ENCODE measurements around the gene LRRC8E.
"Not testable (repeated sequence)": the region's sequence is repeated elsewhere in the genome, so short reads cannot be mapped to it uniquely, and the experiment has no call there.

The LRRC8E gene

DNA sequence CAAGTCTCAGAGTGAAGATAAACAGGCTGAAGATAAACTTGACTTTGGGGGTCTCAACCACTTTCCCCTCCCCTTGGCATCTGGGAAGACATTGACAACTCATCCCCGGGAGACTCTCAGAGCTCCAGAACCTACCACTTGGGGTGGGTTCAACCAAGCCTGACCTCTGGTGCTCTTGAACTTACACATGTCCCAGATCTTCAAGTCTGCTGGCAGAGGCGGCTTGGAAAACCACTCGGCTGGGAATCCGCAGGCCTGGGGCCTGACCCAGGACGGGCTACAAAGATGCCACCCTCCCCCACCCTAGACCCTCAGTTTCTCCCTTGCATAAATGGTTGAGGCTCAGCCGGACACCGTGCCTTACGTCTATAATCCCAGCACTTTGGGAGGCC, 512 bp downstream of the LRRC8E start:
- DNase-seq = no peak

DNA sequence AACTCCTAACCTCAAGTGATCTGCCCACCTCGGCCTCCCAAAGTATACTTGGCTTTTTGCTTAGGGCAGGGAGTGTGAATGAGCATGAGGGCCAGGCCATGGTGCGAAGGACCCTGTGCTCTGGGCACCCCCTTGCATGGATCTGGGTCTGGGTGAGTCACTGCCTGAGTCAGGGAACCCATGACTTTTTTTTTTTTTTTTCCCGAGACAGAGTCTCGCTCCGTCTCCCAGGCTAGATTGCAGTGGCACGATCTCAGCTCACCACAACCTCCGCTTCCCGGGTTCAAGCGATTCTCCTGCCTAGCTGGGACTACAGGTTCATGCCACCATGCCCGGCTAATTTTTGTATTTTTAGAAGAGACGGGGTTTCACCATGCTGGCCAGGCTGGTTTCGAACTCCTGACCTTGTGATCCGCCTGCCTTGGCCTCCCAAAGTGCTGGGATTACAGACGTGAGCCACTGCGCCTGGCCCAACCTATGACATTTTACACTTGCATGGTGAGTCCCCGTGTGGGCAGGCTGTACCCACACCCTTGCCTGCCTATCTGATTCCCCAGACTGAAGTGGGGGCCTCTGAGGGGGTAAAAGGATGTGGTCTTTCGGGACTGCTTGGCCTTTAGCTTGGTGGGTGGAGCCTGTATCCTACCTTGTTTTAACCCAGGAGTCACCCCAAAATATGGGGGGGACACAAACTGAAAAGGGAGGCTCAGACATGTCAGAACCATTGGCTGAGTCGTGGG, 5.2 kb downstream of the LRRC8E start:
- not testable (repeated sequence) for DNase-seq

GRCh38 chr19:7894612-7895309, 6.5 kb downstream of the LRRC8E start:
- DNase-seq = no peak

GRCh38 chr19:7895565-7895964, 7.3 kb downstream of the LRRC8E start:
- no peak for DNase-seq

DNA sequence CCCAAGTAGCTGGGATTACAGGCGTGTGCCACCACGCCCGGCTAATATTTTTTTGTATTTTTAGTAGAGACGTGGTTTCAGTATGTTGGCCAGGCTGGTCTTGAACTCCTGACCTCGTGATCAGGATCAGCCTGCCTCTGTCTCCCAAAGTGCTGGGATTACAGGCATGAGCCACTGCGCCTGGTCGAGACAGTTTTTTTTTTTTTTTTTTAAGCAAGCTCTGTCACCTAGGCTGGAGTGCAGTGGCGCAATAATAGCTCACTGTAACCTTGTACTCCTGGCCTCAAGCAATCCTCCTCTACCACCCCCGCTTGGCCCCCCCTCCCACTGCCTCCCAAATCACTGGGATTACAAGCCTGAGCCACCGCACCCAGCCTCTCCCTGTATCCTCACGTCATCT, 9.0 kb downstream of the LRRC8E start:
- DNase-seq = no peak

- no peak for DNase-seq
Measured at GRCh38 chr19:7898967-7899366, 10.7 kb downstream of the LRRC8E start.

- DNase-seq = no peak
Measured at GRCh38 chr19:7899751-7900378, 11.6 kb downstream of the LRRC8E start.

GRCh38 chr19:7900401-7900870, 12.1 kb downstream of the LRRC8E start:
- DNase-seq = no peak

GRCh38 chr19:7900931-7901330, 12.6 kb downstream of the LRRC8E start:
- no peak for DNase-seq

GRCh38 chr19:7901337-7901736, 13.0 kb downstream of the LRRC8E start:
- no peak for DNase-seq

DNA sequence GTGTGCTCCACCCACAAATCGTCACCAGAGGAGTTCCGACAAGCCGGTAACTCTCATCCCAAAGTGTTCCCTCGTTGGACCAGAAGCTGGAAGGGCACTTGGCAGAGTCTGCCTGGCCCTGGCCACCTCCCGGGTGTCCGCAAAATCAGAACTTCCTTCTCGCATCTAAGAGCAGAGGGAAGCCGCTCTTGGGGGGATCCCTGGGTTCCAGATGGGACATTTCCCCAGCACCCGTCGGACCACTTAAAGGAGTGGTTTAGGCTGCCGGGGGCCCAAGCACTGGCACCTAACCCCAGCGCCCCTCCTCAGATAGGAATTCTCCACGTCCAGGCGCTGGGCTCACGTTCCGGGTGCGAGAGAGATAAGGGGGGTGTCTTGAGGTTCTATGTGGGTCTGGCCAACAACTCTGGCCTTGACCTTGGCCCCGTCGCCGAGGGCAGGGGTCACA, 14.5 kb downstream of the LRRC8E start:
- DNase-seq = no peak

GRCh38 chr19:7903244-7904073, 15.1 kb downstream of the LRRC8E start, which contains the start of gene MAP2K7:
MAP2K7 (plus strand) TSS chr19:7903877; CDS start chr19:7903945, 68 bp downstream.
- peak; percentile 100 for DNase-seq

DNA sequence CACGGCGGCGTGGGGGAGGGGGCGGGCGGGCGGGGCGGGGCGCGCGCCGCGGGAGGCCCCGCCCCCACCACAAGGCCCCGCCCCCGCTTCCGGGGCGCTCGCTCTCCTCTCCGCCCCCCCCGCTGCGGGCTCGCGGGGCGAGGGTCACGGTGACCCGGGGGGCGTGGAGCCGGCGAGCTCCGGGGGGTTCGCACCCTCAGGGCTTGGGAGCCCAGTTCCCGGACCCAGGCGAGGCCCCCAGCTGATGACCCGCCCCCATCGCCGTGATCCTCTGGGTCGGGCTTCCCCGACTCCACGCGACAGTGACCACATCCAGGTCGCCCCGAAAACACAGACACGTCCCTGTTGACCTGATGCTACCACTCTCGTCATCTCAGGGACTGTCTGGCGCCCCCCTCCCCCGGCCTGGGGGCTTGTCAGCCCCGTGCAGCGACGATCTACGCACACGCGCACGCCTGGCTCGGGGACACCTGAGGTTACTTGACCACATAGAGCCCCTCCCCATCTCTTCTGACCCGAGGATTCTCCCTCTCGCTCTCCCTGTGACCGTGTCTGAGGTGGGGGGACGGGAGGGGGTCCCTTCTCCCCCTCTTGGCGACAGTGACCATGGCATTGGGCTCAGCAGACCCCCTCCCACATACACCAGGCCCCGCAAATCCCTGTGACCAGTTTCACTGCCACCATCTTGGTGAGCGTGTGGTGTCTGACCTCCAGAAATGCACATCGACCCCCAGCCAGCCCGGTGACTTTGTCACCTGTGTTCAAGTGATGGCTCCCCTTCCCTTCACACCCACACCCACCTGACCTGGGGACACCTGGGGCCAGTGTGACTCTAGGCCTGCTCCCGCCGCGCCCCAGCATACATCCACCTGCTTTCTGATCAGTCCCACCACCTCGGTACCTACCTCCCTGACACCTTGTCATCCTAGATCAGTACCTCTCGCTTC, 16.0 kb downstream of the LRRC8E start:
- peak; percentile 56 to 61 for DNase-seq

DNA sequence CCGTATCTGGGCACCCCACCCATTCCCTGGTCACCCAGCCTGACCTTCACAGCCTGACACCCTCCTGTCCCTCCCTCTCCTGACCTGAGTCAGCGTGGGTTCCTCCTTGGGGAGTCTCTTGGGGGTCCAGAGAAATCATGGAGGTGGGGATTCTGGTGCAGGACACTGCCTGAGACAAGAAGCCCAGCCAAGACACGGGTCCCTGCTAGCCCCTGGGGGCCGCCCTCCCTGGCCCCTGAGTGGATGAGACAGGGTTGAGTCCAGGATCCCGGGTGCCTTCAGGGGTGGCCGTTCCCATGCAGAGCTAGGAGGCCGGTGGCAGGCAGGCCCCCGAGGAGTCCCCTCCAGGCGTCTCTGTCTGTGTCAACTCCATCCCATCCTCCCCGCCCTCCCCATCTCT, 17.0 kb downstream of the LRRC8E start:
- no peak for DNase-seq

- DNase-seq = no peak
Measured at GRCh38 chr19:7905859-7906258, 17.5 kb downstream of the LRRC8E start.

DNA sequence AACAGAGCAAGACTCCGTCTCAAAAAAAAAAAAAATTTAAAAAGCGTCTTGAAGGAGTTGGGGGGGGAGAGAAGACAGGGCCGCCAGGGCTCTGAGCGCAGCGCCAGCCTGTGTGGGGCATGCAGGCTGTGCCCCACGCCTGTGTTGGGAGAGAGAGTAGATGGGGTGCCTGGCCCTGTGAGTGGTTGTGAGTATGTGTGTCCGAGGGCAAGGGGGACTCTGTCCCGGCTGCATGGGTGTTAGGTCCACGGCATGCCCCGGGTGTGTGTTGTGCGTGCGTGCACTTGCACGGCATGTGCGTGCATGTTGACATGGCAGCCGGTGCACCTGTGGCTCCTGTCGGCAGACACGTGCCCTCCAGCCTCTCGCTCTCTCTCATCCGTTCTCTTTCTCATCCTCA, 18.8 kb downstream of the LRRC8E start:
- DNase-seq = no peak

DNA sequence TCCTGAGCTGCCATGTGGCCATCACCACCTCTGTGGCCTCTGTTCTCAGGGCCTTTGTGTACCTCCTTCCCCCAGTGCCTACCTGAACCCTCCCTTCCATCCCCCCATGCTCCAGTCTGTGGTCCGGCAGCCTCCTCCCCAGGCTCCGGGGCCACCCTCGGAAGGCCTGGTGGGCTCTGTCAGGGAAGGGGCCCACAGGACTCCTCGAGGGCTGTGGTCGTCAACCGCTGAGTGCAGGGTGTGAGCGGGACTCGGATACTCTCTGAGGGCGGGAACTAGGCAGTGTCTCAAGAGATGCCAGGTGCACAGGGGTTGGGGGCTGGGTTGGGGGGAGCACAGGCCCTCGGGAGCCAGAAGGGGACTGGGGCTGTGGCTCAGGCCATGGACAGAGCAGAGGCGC, 19.2 kb downstream of the LRRC8E start:
- DNase-seq = no peak

- DNase-seq = no peak
Measured at GRCh38 chr19:7908078-7908699, 19.9 kb downstream of the LRRC8E start.

DNA sequence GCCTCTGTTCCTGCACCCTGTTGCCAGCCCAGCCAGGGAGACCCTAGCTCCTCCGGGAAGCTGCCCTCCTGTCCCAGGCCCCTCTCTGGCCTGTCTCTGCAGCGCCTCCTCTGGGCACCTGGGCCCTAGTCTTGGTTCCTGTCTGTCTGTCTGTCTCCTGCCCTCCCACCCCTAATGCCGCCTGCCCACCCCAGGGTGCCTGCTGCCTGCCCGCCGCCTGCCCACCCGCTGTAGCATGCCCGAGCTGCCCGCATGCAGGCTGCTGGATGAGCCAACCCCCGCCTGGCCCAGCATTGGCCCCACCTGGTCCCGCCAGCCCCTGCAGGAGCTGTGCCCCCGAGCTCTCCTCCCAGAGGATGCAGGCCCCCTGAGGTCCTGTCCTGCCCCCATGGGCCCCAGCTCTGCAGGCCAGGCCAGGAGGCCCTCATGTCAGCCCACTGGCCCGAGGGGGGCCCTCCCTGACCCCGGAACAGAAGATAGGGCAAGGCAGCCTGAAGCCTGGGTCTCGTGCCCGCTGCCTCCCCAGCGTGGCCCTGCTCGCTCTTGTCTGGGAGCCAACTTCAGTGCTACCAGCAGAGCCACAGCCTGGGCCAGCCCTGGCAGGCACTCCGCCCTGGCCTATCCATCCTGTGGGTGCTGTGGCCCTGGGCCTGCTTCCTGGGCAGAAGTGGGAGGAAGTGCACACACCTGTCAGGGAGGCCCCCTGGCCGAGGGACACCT, 20.6 kb downstream of the LRRC8E start:
- no peak for DNase-seq

- no peak for DNase-seq
Measured at GRCh38 chr19:7909471-7910067, 21.3 kb downstream of the LRRC8E start.
